T-helper 17 cell (primary cell): ENCODE results near the gene ABLIM2. TPM values are rescaled to one million over a fixed set of nuclear protein-coding genes. Genes with fewer than 3 reads are reported as not detected.

ENCODE experiments used
- ATAC-seq: fragments of 150-1000 bp; cut with Tn5 transposase; 2 replicates; pipeline ENCODE4 v1.10.0; 2021; ENCODE audit warnings: mild to moderate bottlenecking, moderate library complexity
- DNase-seq, 3 donors: peaks; one replicate each; pipeline versions ENCODE4 v3.0.0 to v3.0.0-alpha.2; 2020 to 2021
- H3K9me3 ChIP-seq: one replicate; pipeline ENCODE4 v1.7.0; 2013; ENCODE audit warnings: low read length, mild to moderate bottlenecking; ENCODE audit not compliant: control insufficient read depth, poor library complexity, severe bottlenecking
- H3K27ac Mint-ChIP-seq: one replicate; pipeline ENCODE4 v1.8.0; 2022; ENCODE audit warnings: mild to moderate bottlenecking, moderate library complexity, mixed read lengths
- H3K27me3 Mint-ChIP-seq: one replicate; pipeline ENCODE4 v1.8.0; 2022; ENCODE audit warnings: mixed read lengths
- H3K36me3 Mint-ChIP-seq: one replicate; pipeline ENCODE4 v1.8.0; 2022; ENCODE audit warnings: low read depth, mixed read lengths
- H3K4me1 Mint-ChIP-seq: one replicate; pipeline ENCODE4 v1.8.0; 2022; ENCODE audit warnings: mild to moderate bottlenecking, mixed read lengths
- H3K4me3 Mint-ChIP-seq: one replicate; pipeline ENCODE4 v1.8.0; 2022; ENCODE audit warnings: mild to moderate bottlenecking, moderate library complexity, mixed read lengths
- total RNA-seq, 4 donors: library from RNA in 2 of 4; stranded (reverse) in 2 of 4; gene quantifications; one replicate each; pipeline ENCODE4 v1.2.3 and lab custom pipeline; 2022 to 2026

ABLIM2 gene
- total RNA-seq, 2 donors from 2014 or later, result 4.1 to 4.3 TPM

GRCh38 chr4:8188085-8188484 lies 29.5 kb upstream of the ABLIM2 start:
- no peak for DNase-seq
- no peaks in the 10 kb centered on the region for H3K9me3 ChIP-seq
- no peak for ATAC-seq
- H3K4me1 Mint-ChIP-seq, result peaks cover 4% of the 10 kb centered on the region
- H3K27ac Mint-ChIP-seq, result no peak overlapping the region
- H3K27me3 Mint-ChIP-seq, result peaks cover 16% of the 10 kb centered on the region
- no peak overlapping the region for H3K4me3 Mint-ChIP-seq
- no peaks in the 10 kb centered on the region for H3K36me3 Mint-ChIP-seq

GRCh38 chr4:8185930-8186329 lies 27.3 kb upstream of the ABLIM2 start:
- no peak overlapping the region for H3K4me3 Mint-ChIP-seq
- no peak overlapping the region for H3K27ac Mint-ChIP-seq
- H3K36me3 Mint-ChIP-seq, result no peaks in the 10 kb centered on the region
- no peaks in the 10 kb centered on the region for H3K9me3 ChIP-seq
- ATAC-seq (no peak), DNase-seq (no peak)
- peaks cover 16% of the 10 kb centered on the region for H3K27me3 Mint-ChIP-seq
- peaks cover under 1% of the 10 kb centered on the region for H3K4me1 Mint-ChIP-seq

- no peak for ATAC-seq
- no peaks in the 10 kb centered on the region for H3K36me3 Mint-ChIP-seq
Observed at GRCh38 chr4:8185295-8185694, 26.7 kb upstream of the ABLIM2 start.

GRCh38 chr4:8184061-8184460 lies 25.4 kb upstream of the ABLIM2 start:
- DNase-seq, result no peak
- H3K27ac Mint-ChIP-seq, result no peak overlapping the region
- H3K9me3 ChIP-seq, result no peaks in the 10 kb centered on the region
- H3K36me3 Mint-ChIP-seq, result no peaks in the 10 kb centered on the region
- no peaks in the 10 kb centered on the region for H3K4me1 Mint-ChIP-seq
- peaks cover 16% of the 10 kb centered on the region for H3K27me3 Mint-ChIP-seq
- H3K4me3 Mint-ChIP-seq, result no peak overlapping the region
- no peak for ATAC-seq

More at GRCh38 chr4:8185295-8185694, 26.7 kb upstream of the ABLIM2 start:
- no peaks in the 10 kb centered on the region for H3K9me3 ChIP-seq
- Mint-ChIP-seq H3K4me3 (no peak overlapping the region), H3K4me1 (no peaks in the 10 kb centered on the region), H3K27ac (no peak overlapping the region), H3K27me3 (peaks cover 16% of the 10 kb centered on the region)
- DNase-seq, result no peak

GRCh38 chr4:8182858-8183725 lies 24.5 kb upstream of the ABLIM2 start:
- ATAC-seq (no peak), DNase-seq (no peak)
- Mint-ChIP-seq H3K27ac (no peak overlapping the region), H3K4me1 (no peaks in the 10 kb centered on the region), H3K4me3 (no peak overlapping the region), H3K27me3 (peaks cover 11% of the 10 kb centered on the region), H3K36me3 (no peaks in the 10 kb centered on the region)
- no peaks in the 10 kb centered on the region for H3K9me3 ChIP-seq

GRCh38 chr4:8182294-8182693 lies 23.7 kb upstream of the ABLIM2 start:
- ATAC-seq, result no peak
- Mint-ChIP-seq H3K27ac (no peak overlapping the region), H3K4me1 (no peaks in the 10 kb centered on the region), H3K36me3 (no peaks in the 10 kb centered on the region), H3K27me3 (peaks cover 4% of the 10 kb centered on the region), H3K4me3 (no peak overlapping the region)
- DNase-seq, result no peak
- H3K9me3 ChIP-seq, result no peaks in the 10 kb centered on the region

- Mint-ChIP-seq H3K27me3 (peaks cover 4% of the 10 kb centered on the region), H3K27ac (no peak overlapping the region), H3K36me3 (no peaks in the 10 kb centered on the region), H3K4me3 (no peak overlapping the region), H3K4me1 (peaks cover 2% of the 10 kb centered on the region)
- ATAC-seq (no peak), DNase-seq (no peak)
- no peaks in the 10 kb centered on the region for H3K9me3 ChIP-seq
Observed at GRCh38 chr4:8181844-8182243, 23.2 kb upstream of the ABLIM2 start.

- no peaks in the 10 kb centered on the region for H3K9me3 ChIP-seq
- DNase-seq, result no peak
- Mint-ChIP-seq H3K4me1 (peaks cover 3% of the 10 kb centered on the region), H3K27me3 (peaks cover 2% of the 10 kb centered on the region), H3K27ac (no peak overlapping the region), H3K36me3 (no peaks in the 10 kb centered on the region), H3K4me3 (no peak overlapping the region)
- no peak for ATAC-seq
Observed at GRCh38 chr4:8181119-8181518, 22.5 kb upstream of the ABLIM2 start.

GRCh38 chr4:8180310-8181093 lies 21.9 kb upstream of the ABLIM2 start:
- DNase-seq (no peak), ATAC-seq (no peak)
- Mint-ChIP-seq H3K27ac (no peak overlapping the region), H3K4me3 (no peak overlapping the region), H3K4me1 (peaks cover 3% of the 10 kb centered on the region), H3K27me3 (no peaks in the 10 kb centered on the region), H3K36me3 (no peaks in the 10 kb centered on the region)
- no peaks in the 10 kb centered on the region for H3K9me3 ChIP-seq

GRCh38 chr4:8179771-8180170 lies 21.2 kb upstream of the ABLIM2 start:
- no peaks in the 10 kb centered on the region for H3K9me3 ChIP-seq
- ATAC-seq (no peak), DNase-seq (no peak)
- Mint-ChIP-seq H3K36me3 (no peaks in the 10 kb centered on the region), H3K27ac (no peak overlapping the region), H3K27me3 (no peaks in the 10 kb centered on the region), H3K4me1 (peaks cover 3% of the 10 kb centered on the region), H3K4me3 (no peak overlapping the region)

- Mint-ChIP-seq H3K27ac (no peak overlapping the region), H3K36me3 (no peaks in the 10 kb centered on the region), H3K4me3 (no peak overlapping the region), H3K4me1 (peaks cover 3% of the 10 kb centered on the region), H3K27me3 (no peaks in the 10 kb centered on the region)
- ATAC-seq (no peak), DNase-seq (no peak)
- no peaks in the 10 kb centered on the region for H3K9me3 ChIP-seq
Observed at GRCh38 chr4:8179074-8179473, 20.5 kb upstream of the ABLIM2 start.

- Mint-ChIP-seq H3K4me3 (no peak overlapping the region), H3K27me3 (no peaks in the 10 kb centered on the region), H3K36me3 (no peaks in the 10 kb centered on the region), H3K4me1 (peaks cover 3% of the 10 kb centered on the region), H3K27ac (no peak overlapping the region)
- no peaks in the 10 kb centered on the region for H3K9me3 ChIP-seq
- no peak for DNase-seq
- no peak for ATAC-seq
Observed at GRCh38 chr4:8177956-8178355, 19.3 kb upstream of the ABLIM2 start.

- peaks cover 3% of the 10 kb centered on the region for H3K4me1 Mint-ChIP-seq
- H3K9me3 ChIP-seq, result no peaks in the 10 kb centered on the region
- no peaks in the 10 kb centered on the region for H3K27me3 Mint-ChIP-seq
- ATAC-seq (no peak), DNase-seq (no peak)
- no peak overlapping the region for H3K27ac Mint-ChIP-seq
- no peaks in the 10 kb centered on the region for H3K36me3 Mint-ChIP-seq
- H3K4me3 Mint-ChIP-seq, result no peak overlapping the region
Observed at GRCh38 chr4:8177552-8177951, 18.9 kb upstream of the ABLIM2 start.
